HUES48 (cell line): ENCODE data around the gene DIP2A.

Source experiments
- H3K27ac ChIP-seq: one replicate; pipeline ENCODE4 v1.7.0; 2013; ENCODE audit warnings: low read depth, low read length, inconsistent platforms
- H3K27me3 ChIP-seq: 2 replicates; pipeline ENCODE4 v1.6.1; 2013; ENCODE audit warnings: mild to moderate bottlenecking, low read length; ENCODE audit not compliant: control insufficient read depth, insufficient read depth
- H3K36me3 ChIP-seq: 2 replicates; pipeline ENCODE4 v1.6.1; 2013; ENCODE audit warnings: low read length; ENCODE audit not compliant: control insufficient read depth, insufficient read depth
- H3K4me1 ChIP-seq: 2 replicates; pipeline ENCODE4 v1.6.1; 2013; ENCODE audit warnings: mild to moderate bottlenecking, low read length; ENCODE audit not compliant: control insufficient read depth, insufficient read depth
- H3K4me3 ChIP-seq: 2 replicates; pipeline ENCODE4 v1.5.1; 2013; ENCODE audit warnings: mild to moderate bottlenecking, low read depth, low read length
- H3K9ac ChIP-seq: 2 replicates; pipeline ENCODE4 v1.6.1; 2013; ENCODE audit warnings: mild to moderate bottlenecking, low read depth, low read length, moderate library complexity
- H3K9me3 ChIP-seq: 2 replicates; pipeline ENCODE4 v1.6.1; 2013; ENCODE audit warnings: low read length; ENCODE audit not compliant: control insufficient read depth, insufficient read depth

DIP2A gene

DNA sequence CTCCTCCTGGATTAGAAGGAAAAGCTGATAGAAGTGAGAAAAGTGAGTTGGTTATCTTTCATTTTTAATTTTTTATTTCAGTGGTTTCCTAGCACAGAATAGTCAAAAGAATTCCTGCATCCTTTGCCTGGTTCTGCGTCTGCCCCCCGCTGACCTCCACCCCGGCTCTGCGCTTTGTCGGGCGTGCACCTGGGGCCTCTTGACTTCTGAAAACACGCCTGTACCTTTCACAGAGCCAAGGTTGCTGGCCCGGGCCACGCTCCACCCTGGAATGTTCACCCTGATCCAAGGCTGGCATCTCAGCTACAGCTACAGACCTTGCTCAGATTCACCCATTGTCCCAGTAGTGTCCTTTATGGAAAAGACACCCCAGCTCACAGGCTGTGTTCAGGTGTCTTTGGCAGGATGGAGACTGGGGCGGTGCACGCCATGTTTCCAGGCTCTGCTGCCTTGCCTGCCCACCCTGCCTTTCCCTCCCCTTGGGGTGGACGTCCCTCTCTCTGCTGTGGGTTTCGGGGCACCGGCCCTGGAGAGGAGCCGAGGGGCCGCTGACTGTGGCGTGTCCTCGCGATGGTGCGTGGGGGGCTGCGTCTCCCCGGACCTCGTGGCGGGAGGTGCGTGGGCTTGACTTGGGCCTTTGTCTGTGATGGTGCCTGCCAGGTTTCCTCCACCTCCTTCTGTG lies 40.3 kb upstream of the DIP2A start:
- Histone ChIP-seq H3K4me1 (no peaks in the 10 kb centered on the region), H3K27me3 (no peaks in the 10 kb centered on the region), H3K9me3 (no peaks in the 10 kb centered on the region), H3K9ac (no peak overlapping the region), H3K27ac (no peak overlapping the region), H3K4me3 (no peak overlapping the region), H3K36me3 (peaks cover 72% of the 10 kb centered on the region)

DNA sequence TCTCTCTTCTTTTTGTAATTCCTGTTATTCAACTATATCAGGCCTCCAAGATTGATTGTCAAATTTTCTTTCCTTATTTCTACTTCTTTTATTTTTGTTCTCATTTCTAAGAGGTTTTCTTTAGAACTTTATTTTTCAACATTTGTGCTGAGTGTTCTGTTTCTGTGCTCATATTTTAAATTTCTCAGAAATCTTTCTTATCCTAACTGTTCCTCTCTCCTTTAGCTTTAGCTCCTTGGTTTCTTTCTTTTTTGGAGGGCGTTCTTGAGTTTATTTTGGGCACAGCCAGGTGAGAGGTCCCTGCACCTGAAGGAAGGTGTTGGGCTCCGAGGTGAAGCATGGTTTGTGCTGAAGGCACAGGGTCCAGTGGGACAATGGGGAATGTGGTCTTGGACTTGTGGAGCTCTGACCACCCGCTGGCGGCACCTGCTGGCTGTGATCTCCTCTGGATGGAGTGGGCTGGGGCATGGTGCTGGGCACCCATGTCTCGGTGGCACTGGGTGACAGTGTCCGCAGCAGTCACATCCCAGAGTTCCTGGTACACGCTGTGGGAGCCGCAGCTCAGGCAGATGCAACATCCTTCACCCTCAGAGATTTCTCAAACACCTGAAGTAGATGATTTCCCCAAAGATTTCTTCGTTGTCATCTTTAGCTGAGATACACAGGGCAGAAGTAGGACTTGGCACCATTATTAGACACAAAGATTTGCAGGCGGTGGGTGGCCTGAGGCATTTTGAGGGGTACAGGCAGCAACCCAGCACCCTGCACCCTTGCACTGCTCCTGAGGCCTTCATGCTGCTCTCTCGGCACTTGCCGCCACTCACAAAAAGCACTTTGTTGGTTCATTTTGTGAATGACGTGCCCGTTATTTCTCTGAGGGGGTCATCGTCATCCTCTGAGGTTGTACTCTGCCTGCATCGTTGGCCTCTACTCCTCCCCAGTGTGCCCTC lies 38.2 kb upstream of the DIP2A start:
- no peak overlapping the region for H3K27ac ChIP-seq
- peaks cover 63% of the 10 kb centered on the region for H3K36me3 ChIP-seq
- H3K9me3 ChIP-seq: no peaks in the 10 kb centered on the region
- no peak overlapping the region for H3K9ac ChIP-seq
- H3K27me3 ChIP-seq: no peaks in the 10 kb centered on the region
- H3K4me3 ChIP-seq: no peak overlapping the region
- H3K4me1 ChIP-seq: no peaks in the 10 kb centered on the region

DNA sequence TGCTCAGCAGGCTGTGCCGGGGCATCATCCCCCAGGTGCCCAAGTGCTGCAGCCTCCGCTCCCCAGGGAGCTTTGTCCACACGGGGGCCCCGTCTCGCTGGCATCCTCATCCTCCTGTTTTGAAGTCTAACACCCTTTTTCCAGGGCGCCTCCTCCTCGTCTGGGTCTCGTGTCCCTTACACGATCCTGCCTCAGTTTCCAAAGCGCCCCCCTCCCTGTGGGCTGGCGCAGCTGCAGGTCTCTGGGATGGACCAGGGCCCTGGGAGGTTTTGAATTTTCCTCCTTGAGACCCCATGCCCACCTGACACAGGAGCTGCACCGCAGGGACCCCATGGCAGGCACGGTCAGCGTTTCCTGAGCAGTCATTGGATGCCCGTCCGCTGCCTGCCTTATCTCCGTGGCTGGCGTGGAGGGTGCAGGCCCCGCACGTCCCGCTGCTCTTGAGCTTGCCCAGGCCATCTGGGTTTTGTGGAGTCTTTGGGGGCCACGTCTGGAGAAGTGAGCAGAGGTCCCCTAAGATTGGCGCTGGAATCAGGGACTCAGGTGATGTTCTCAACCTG lies 37.4 kb upstream of the DIP2A start:
- H3K9ac ChIP-seq: no peak overlapping the region
- H3K9me3 ChIP-seq: no peaks in the 10 kb centered on the region
- no peaks in the 10 kb centered on the region for H3K27me3 ChIP-seq
- H3K27ac ChIP-seq: no peak overlapping the region
- H3K4me3 ChIP-seq: no peak overlapping the region
- peaks cover 60% of the 10 kb centered on the region for H3K36me3 ChIP-seq
- H3K4me1 ChIP-seq: no peaks in the 10 kb centered on the region

DNA sequence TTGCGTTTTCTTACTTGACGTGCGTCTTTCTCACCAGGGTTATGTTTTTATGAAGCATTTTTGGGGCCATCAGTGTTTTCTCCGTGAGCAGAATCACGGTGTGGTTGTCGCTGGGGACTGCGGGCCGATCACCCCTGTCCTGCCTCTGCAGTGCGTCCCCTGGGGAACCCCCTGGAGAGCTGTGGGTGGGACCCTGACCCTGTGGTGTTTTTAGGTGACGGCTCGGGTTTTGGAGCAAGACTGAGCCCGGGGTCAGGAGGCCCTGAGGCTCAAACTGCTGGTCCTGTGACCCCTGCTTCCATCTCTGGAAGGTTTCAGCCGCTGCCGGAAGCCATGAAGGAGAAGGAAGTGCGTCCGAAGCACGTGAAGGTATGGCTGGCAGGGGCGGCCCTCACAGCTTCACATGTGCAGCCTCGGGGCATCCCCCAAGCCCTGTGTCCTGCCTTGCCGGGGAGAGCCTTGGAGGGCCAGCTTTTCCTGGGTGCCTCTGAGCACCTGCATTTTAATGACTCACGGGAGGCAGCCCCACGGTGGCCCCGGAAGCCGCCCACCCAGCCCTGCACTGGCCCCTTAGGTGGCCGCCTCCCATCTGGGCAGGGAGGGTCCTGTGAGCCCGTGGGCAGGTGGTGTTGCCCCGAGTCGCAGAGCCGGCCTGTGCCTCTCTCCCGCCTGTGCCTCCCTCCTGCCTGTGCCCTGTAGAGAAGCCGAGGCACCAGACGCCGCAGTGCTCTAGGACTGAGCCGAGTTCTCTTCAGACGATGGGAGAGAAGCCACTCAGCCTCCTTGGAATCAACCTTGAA lies 36.7 kb upstream of the DIP2A start:
- no peaks in the 10 kb centered on the region for H3K27me3 ChIP-seq
- H3K9ac ChIP-seq: no peak overlapping the region
- H3K36me3 ChIP-seq: peaks cover 58% of the 10 kb centered on the region
- no peaks in the 10 kb centered on the region for H3K9me3 ChIP-seq
- H3K27ac ChIP-seq: no peak overlapping the region
- H3K4me3 ChIP-seq: no peak overlapping the region
- H3K4me1 ChIP-seq: no peaks in the 10 kb centered on the region

DNA sequence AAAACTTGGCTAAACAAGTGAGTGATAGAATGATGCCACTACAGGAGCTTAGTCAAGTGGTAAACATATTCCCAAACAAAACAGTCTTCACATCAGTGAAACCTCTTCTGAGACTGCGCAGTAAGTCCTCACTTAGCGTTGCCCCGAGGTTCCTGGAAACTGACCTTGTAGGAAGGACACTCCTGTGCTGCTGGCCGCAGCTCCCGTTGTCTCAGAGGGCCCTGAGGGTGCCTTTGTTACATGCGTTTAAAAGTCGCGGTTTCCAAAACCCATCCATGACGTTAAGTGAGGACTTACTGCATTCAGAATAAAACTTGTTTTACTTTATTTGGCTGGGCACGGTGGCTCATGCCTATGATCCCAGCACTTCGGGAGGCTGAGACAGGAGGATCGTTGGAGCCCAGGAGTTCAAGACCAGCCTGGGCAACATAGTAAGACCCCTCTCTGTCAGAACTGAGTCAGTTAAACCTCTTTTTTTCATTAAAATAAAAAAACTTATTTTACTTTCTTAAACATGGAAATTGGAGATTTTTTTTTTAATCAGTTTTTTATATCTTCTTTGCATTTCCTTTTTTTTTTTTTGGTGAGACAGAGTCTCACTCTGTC lies 36.0 kb upstream of the DIP2A start:
- Histone ChIP-seq H3K9ac (no peak overlapping the region), H3K4me3 (no peak overlapping the region), H3K27ac (no peak overlapping the region), H3K4me1 (no peaks in the 10 kb centered on the region), H3K27me3 (no peaks in the 10 kb centered on the region), H3K36me3 (peaks cover 64% of the 10 kb centered on the region), H3K9me3 (no peaks in the 10 kb centered on the region)

DNA sequence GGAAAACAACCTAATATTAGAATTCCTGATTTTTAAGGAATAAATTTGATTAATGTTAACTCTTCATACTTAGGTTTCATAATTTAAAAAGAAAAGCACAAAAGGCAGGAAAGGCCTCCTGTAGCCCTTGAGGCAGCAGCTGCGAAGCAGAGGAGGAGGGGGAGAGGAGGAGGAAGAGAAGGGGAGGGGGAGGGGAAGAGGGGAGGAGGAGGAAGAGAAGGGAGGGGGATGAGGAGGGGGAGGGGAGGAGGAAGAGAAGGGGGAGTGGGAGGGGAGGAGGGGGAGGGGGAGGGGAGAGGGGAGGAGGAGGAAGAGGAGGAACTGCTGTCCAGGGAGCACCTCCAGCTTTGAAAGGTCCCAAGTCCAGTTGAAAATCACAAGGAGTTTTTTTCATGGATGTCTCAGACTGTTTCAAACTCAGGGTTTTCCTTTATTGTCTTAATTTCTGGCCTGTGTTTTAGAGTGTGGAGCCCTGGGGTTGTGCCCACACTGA lies 35.1 kb upstream of the DIP2A start:
- Histone ChIP-seq H3K9me3 (no peaks in the 10 kb centered on the region), H3K4me1 (no peaks in the 10 kb centered on the region), H3K4me3 (no peak overlapping the region), H3K9ac (no peak overlapping the region), H3K27ac (peak overlapping the region; percentile 27), H3K36me3 (peaks cover 64% of the 10 kb centered on the region), H3K27me3 (no peaks in the 10 kb centered on the region)

DNA sequence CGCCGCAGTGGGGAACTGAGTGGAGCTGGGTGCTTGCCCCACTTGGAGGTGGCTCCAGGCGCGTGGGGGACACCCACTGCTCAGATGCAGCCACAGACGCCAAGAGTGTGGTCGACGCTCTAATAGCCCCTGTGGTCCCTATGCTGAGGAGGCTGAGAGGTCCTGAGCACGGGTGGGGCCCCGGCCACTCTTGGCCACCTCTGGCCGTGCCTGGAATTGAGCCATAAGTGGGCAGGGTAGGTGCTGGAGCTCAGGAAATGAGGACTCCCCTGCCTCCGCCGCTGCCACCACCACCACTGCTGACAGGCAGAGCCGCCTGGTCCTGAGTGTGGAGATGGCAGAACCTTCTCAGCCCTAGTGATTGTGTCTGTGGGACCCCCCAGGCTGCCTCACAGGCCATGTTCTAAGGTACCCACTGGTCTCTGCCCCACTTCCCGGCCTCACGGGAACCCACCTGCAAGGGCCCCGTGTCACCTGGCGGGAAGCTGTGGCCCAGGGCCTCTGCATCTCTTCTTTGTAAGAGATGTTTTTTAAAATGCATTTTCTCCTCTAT lies 34.6 kb upstream of the DIP2A start:
- no peak overlapping the region for H3K9ac ChIP-seq
- no peaks in the 10 kb centered on the region for H3K4me1 ChIP-seq
- peaks cover 63% of the 10 kb centered on the region for H3K36me3 ChIP-seq
- H3K9me3 ChIP-seq: no peaks in the 10 kb centered on the region
- no peak overlapping the region for H3K4me3 ChIP-seq
- H3K27ac ChIP-seq: no peak overlapping the region
- no peaks in the 10 kb centered on the region for H3K27me3 ChIP-seq

DNA sequence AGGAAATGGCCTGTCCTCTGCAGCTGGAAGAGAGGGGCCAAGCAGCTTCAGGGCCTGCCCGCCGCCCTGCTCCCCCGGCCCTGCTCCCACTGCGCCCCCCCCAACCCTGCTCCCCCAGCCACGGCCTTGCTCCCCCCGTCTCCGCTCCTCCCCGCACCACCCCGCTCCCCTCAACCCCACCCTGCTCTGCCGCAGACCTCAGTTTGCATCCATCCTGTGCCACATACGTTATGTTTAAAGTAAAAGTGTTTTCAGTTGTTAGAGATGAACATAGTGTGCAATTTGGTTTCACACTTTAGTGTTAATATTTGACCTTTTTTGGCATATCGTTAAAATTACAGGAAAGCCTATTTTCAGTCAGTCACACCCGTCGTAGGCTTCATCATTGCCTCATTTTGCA lies 34.1 kb upstream of the DIP2A start:
- no peaks in the 10 kb centered on the region for H3K27me3 ChIP-seq
- H3K4me3 ChIP-seq: no peak overlapping the region
- no peaks in the 10 kb centered on the region for H3K4me1 ChIP-seq
- peaks cover 60% of the 10 kb centered on the region for H3K36me3 ChIP-seq
- no peaks in the 10 kb centered on the region for H3K9me3 ChIP-seq
- H3K27ac ChIP-seq: no peak overlapping the region
- no peak overlapping the region for H3K9ac ChIP-seq

DNA sequence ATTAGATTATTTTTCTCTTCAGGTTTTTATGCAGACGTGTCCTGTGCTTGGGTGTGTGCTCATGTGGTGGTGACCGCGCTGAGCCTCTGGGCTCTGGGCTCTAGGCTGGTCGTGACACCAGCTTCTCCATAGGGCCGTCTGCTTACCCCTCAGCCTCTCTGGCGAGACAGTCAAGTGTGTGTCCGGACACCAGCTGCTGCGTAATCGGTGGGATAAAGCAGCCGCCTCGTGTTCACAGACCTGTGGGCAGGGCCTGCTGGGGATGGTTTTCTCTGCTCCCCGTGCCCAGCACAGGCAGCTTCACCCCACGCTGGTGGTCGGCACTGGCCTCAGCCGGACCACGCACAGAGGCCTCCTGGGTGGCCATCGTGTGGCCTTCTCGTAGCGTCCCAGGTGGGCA lies 33.6 kb upstream of the DIP2A start:
- Histone ChIP-seq H3K27ac (no peak overlapping the region), H3K4me1 (no peaks in the 10 kb centered on the region), H3K9me3 (no peaks in the 10 kb centered on the region), H3K9ac (no peak overlapping the region), H3K36me3 (peaks cover 60% of the 10 kb centered on the region), H3K27me3 (no peaks in the 10 kb centered on the region), H3K4me3 (no peak overlapping the region)

DNA sequence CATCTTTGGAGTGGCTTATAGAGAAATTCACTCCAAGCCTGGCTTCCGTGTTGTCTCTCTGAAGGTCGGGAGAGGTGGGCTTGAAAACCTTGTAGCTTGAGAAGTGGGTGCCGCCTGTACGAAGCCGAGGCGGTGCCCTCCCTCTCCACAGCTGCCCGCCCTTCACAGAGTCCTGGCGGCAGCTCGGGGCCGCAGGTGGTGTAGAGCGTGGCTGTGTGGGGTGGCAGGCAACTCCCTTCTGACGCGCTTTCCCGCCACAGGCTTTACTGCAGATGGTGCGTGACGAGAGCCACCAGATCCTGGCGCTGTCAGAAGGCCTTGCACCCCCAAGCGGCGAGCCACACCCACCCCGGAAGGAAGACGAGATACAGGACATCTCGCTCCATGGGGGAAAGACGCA lies 33.1 kb upstream of the DIP2A start:
- H3K27ac ChIP-seq: no peak overlapping the region
- H3K27me3 ChIP-seq: no peaks in the 10 kb centered on the region
- H3K4me1 ChIP-seq: no peaks in the 10 kb centered on the region
- H3K4me3 ChIP-seq: no peak overlapping the region
- peaks cover 61% of the 10 kb centered on the region for H3K36me3 ChIP-seq
- no peaks in the 10 kb centered on the region for H3K9me3 ChIP-seq
- H3K9ac ChIP-seq: no peak overlapping the region
